ENCODE data around the gene EN1.

The EN1 gene

DNA sequence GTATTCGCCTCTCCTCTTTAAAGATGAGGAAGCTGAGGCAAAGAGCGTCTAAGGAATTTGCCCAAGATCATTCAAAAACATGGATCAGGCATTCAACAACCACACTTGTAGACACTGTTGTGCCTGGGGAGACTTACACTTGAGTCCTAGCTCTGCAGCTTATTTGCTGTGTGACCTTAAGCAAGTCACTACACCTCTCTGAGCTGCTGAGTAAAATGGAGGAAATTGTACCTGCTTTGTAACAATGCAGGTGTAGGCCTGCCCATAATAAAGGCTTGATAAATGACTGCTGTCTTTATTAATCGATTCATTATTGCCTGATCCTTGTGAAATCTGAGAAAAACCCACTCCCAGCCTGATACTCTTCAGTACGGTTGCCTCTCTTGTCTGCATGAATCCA, 30.8 kb downstream of the EN1 start:
- no peak for DNase-seq

DNA sequence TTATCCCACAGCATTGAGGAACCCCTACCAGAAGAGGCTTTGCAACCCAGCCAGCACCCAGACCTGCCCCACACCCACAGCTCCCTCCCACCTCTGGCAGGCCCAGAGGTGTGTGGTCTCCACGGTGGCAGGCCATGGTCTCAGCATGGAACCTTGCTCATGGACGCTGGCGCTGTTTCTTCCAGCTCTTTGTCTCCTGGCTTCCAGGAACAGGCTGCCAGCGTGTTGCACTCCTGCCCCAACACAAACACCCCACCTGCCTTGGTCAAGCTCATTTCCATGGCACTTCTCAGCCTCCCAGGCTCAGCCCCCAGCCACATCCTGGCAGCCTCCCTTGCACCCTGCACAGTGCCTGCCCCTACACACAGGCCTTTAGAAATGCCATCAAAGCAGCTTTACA, 31.7 kb downstream of the EN1 start:
- no peak for DNase-seq

DNA sequence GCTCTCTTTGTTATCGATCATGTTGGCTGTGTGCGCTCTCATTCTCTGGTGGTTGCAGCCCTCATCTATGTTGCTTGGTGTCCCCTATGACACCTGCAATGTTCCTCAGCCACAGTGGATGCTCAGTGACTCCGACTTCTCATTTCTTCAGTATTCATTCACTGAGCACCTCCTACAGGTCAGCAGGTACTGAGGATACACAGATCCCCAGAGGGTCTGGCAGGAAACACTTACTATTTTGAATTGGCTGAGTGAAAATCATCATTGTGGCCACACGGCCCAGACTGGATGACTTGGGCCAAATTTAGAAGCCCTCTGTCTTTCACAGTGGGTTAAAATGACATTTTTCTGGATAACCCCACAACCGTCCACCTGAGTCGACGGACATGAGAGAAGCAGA, 32.1 kb downstream of the EN1 start:
- DNase-seq = no peak

DNA sequence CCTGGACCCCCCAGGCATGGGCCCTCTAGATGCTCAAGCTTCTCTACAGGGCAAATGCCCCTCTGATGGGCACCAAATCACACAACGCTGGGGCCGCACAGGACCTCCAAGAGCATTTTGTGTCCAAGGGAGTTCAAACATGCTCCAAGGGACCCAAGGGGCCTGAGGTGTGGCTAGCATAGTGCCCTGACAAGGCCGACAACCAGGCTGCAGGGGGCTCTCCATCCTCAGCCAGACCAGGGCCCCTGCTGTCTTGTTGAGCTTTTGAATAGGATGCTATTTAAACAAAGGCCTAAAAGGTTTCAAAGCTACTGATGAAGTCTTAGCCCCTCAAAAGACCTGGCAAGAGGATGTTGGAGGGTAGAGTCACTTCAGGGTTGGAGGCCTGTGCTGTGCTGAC, 33.1 kb downstream of the EN1 start:
- DNase-seq = no peak

DNA sequence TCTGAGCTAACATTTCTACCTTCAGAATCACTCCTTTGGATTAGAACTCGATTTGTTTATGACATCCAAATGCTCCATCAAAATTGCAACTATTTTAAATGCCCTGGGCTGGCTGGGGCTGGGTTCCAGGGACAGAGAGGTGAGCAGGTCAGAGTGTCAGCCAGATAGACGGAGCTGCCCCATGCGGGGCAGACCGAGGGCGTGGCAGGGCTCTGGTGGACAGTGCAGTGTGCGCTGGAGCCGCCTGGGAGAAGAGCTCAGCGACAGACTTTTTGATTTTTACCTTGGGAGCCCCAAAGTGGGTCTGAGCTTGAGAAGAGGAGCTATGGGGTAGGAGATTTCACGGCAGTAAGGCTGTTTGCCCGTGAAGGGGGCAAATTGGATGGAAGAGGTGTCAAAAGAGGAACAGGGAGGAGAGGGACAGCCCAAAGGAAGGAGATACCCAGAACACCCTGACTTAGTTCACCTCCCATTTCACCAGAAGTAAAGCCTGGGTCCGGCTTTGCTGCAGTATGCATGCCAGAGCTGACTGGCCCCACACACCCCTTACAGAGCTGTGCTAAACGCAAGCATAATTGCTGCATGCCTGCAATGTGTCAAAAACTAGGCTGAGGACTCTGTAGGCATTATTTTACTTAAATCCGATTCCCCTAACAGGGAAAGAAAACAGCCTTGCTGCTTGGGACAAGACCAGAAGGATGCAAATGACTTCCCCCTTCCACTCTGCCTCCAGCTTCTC, 33.7 kb downstream of the EN1 start:
- no peak for DNase-seq

DNA sequence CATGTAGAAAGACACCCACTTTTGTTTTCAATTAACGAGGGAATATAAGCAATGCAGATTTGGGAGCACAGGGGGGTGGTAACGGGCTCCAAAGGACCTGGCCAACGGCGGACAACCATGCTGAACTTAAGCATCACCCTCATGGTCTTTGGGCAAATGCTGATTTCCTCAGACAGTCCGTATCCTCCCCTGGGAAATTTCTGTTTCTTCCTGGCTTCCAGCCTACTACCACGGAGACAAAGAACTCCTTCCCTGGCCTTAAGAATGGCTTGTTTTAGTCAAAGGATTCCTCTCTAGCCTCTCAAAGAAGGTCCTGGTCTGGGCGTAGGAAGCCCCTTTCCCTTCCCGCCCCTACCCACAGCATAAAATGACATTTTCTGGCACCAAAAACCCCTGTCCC, 34.3 kb downstream of the EN1 start:
- DNase-seq = no peak

DNA sequence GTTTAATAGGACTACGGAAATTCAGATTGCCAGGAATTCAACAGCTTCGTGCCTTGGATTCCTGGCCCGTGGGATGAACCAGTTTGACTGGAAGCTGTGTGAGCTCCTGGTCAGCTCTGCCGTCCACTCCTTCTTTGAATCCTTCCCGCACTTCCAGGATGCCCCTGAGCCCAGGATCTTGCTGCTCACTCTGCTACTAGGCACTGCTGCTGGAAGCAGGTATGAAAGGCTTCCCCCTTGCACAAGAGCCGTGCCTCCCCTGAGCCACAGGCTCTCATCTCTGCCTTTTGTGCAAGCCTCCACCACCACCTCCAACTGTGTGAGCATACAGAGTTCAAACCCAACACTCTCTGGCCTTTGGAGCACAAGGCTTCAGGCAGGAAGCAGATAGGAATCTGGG, 34.9 kb downstream of the EN1 start:
- no peak for DNase-seq

DNA sequence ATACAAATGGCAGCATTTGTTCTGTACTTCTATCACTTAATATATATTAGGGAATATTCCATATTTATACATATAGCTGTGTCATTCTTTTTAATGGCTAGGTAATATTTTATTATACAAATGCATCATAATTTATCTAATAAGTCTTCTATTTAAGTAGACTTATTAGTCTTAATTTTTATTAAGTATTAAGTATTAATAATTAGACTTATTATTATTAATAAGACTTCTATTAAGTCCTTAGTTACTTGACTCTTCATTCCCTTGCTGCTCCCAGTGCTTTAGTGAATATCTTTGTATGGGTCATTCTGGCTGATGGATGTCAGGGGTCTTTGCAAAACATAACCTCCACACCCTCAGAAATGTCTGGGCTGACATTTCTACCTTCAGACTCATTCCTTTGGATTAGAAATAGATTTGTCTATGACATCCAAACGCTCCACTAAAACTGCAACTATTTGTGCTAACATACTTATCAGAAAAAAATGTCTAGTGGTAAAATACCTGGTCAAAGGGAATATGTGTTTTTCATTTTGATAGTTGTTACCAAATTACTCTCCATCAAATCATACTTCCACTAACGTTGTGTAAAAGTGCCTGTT, 35.8 kb downstream of the EN1 start:
- DNase-seq = no peak

DNA sequence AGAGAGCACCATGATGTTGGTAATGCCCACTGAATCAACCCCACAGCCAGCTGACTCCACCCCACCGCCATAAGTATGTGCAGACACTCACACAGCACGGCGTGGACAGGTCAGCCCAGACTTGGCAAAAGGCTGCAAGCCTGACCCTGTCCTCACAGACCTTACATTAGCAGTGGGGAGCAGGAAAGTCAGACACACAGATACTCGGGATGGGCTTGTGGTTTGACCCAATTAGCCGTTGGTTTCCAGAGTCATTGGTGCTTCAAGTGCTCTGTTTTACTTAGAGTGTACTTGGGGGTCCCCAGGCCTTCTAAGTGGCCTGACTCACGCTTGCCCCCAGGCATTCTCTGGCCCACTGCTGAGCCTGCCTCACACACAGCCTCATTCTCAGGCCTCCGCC, 36.7 kb downstream of the EN1 start:
- no peak for DNase-seq

DNA sequence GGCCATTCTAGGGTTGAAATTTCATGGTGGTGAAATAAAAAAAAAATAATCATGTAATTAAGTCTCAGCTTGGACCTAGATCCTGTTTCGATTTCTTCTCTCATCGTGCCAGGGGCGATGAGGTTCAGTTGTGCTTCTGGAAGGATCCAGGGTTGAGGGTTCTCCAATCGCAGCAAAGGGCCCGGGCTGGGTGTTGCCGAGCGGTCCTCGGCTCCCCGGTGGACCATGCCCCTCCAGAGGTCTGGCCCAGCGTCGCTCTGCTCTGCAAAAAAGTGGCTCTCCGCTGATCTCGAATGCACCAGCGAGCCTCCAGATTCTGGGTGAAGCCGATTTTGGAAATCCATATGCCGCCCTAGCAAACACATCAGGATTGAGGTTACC, 39.0 kb downstream of the EN1 start:
- no peak for DNase-seq

DNA sequence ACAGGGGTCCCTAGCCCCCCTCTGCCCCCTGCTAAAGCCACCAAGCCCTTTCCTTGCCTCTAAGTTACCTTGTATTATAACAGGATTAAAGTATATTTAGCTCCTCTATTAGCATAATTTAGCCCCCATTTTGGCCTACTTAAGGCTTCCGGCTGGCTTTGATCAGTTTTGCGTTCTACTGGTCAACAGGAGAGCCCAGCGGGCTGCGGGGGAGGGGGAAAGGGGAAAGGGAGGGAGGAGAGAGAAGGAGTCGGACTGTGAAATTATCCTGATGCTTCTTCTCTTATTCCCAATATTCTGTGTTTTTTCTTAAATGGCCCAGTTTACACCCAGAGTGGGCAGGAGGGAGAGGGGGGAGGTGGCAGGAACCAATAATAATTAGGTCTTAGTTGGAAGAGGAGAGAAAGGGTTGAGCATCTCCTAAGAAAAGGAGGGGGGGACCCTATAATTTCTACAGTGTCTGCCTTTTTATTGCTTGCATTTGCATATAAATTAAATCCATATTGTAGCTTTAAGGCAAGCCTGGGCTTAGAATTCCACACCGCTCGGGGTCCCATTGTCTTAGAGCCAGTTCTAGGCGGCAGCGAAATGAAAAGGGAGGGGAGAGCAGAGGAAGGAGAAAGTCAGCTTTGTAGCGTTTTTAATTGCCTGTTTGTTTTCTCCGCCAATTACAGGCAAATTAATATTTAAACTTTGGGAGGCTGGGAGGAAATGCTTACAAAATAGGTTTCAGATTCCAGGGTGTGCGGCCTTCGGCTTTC, 39.6 kb downstream of the EN1 start:
- no peak for DNase-seq

DNA sequence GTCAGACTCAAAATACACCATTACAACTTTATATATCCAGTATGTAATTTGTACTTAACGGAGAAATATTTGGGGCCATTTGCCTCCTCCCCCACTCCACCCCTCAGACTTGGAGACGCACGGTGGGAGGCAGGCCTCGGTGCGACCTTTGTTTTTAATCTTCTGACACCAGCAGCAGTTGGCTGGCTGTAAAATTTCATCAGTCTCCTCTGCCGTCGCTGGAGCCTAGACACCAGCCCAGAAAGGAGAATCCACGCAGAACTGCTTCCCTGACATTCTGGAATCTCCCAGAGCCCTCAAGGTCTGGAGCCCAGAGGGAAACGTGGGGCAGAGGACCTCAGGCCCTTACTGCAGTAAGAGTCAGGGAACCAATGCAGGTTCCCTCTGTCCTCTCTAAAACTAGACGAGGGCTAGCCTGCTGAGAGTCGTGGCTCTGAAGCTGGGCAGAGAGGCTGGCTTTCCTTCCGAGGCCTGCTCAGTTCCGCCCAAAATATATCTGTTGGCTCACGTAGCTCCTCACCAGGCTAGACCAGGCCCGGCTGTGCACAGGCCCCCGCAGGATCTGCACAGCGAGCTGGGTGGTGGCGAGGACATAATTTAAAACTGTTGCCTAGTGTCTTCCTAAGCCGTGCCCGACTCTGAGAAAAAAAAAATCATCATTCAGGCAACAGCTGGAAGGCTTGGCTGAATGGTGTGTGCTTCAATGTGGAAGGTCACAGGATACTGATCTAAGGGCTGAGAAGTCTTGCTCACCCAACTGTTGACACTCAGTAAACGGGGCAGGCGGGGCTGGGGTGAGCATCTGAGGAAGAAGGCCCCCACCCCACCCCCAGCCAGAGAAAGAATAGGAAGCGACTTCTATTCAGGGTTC, 40.4 kb downstream of the EN1 start:
- DNase-seq = no peak

DNA sequence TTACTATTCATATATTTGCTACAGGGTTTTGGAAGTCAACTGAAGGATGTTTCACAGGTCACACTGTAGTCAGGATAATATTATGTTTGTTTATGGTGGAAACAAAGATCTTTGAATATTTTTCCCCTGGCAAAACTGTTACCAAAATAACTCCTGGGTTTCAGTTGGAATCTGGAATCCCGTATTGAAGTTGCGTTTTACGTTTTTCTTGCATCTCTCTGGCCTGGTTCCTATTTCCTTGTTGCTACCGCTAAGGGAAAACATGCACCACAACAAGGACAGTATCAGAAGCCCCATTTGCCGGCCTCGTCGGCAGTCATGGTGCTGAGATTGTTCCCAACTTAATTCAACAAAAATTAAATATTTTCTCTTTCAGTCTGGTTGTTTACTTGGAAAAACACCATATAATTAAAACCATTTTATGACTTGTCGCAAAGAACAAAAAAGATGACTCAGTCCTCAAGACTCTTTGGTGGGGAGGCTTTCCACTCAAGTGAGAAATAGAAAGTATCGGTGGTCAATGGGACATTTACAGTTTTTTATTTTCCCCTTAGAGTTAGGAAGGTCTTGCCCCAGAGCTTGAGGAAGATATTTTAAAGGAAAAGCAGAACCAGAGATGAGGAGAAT, 42.3 kb downstream of the EN1 start:
- no peak for DNase-seq

DNA sequence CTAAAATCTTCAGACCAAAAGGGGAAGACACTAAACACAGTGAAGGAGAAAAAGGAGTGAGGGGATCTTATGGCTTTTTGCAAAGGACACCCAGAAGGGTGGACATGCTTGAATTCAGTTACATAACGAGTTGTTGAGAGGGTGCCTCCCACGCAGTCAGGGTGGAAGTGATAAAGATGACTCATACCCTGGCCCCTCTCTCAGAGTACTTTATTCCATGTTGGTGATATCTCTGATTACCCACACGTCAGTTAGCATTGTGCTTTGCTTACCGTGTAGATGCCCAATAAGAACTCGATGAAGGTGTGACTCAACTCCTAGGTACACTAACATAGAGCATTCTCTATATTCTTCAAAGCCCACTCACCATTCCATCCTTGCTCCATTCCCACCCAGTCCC, 44.4 kb downstream of the EN1 start:
- DNase-seq = no peak

DNA sequence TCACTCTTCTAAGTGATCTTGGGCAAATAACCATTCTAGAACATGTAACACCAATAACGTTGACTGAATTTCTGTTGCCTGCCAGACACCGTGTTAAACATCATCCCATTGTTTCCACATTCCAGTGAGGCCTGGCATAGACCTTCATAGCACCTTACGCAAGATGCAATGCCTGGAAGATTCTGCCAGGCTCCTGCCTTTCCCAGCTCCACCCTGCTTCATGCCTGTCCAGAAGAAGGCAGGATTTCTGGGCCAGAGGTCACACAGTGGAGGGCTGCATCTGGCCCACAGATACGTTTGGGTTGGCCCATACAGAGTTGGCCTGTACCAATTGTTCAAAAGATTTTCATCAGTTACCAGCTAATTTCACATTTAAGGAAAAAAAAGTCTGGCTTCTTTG, 46.3 kb downstream of the EN1 start:
- no peak for DNase-seq

DNA sequence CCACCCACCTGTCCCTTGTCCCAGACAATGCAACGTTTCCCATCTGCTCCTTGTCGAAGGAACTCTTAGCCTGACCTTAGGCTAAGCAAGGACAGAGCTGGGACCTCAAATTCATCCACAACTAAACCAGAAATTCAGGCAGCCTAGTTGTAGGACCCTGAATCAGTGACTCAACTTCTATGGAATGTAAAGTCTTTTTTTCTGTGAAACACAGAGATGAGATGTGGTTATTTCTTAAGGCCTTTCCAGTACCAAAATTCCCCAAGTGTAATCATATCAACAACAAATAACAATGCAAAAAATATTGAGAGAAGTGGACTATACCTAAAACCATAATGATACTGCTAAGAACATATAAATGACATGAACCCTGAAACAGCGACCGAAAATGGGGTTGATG, 46.7 kb downstream of the EN1 start:
- no peak for DNase-seq

DNA sequence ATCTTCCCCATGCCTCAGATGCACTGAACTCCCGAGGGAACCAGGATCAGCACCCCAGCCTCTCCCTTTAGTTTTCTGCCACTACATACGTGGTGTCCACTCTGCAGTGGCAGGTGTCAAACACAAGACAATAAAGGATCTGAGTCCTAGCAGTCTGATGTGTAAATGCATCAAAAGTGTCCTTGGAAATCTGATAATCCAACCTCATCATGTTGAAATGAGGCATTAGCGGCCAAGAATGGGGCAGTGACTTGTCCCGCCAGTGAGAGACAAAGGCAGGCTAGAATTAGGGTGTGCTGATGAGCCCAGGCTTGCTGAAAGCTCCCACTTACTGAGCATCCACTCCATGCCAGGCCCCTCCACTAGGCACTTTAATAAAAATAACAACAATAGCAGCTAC, 52.9 kb downstream of the EN1 start:
- DNase-seq = no peak
